H1 (cell line): ENCODE data around the gene IRF4. TPM values are rescaled to one million over a fixed set of nuclear protein-coding genes. Genes with fewer than 3 reads are reported as not detected.

ENCODE experiments used
- CTCF ChIA-PET: fragments of 300-600 bp; sonication (Branson Sonifier 250); formaldehyde crosslinking; loops from one replicate; lab custom pipeline; 2021; ENCODE audit not compliant: partially characterized antibody; lab: Charles Lee
- POLR2A ChIA-PET: fragments of 300-600 bp; sonication (Branson Sonifier 250); formaldehyde crosslinking; loops from one replicate; lab custom pipeline; 2021; ENCODE audit warnings: inconsistent platforms; ENCODE audit not compliant: partially characterized antibody; lab: Charles Lee
- DNase-seq, 2 experiments: peaks; one replicate each; pipeline versions ENCODE4 v3.0.0 to v3.0.0-alpha.2; 2010 to 2022; ENCODE audit warnings: low spot score in 2 of 2, low read depth in 1 of 2, mixed read lengths in 1 of 2
- FAIRE-seq: peaks from 2 replicates; lab custom pipeline; 2011; peaks lifted over from hg19 to GRCh38; lab: Jason Lieb, UNC
- H2AFZ ChIP-seq: 2 replicates; pipeline ENCODE4 v1.8.1; 2012; ENCODE audit warnings: low read length, inconsistent platforms
- H2AK5ac ChIP-seq: 2 replicates; pipeline ENCODE4 v1.6.1; 2013; ENCODE audit warnings: low read depth, low read length
- H2BK120ac ChIP-seq: replicated peaks from 2 replicates; pipeline ENCODE3; 2013; ENCODE audit warnings: low read depth, low read length, inconsistent platforms
- H2BK12ac ChIP-seq: 2 replicates; pipeline ENCODE4 v1.6.1; 2013; ENCODE audit warnings: low read depth, low read length
- H2BK15ac ChIP-seq: 2 replicates; pipeline ENCODE4 v1.6.1; 2013; ENCODE audit warnings: low read length
- H2BK20ac ChIP-seq: 2 replicates; pipeline ENCODE4 v1.6.1; 2013; ENCODE audit warnings: low read length
- H2BK5ac ChIP-seq: 2 replicates; pipeline ENCODE4 v1.6.1; 2013; ENCODE audit warnings: low read depth, low read length
- H3K14ac ChIP-seq: 2 replicates; pipeline ENCODE4 v1.6.1; 2013; ENCODE audit warnings: inconsistent platforms; ENCODE audit not compliant: insufficient read length
- H3K18ac ChIP-seq: 2 replicates; pipeline ENCODE4 v1.6.1; 2013; ENCODE audit warnings: low read length; ENCODE audit errors: extremely low read depth
- H3K23ac ChIP-seq: 2 replicates; pipeline ENCODE4 v1.6.1; 2013; ENCODE audit warnings: inconsistent platforms; ENCODE audit not compliant: insufficient read length
- H3K23me2 ChIP-seq: 2 replicates; pipeline ENCODE4 v1.6.1; 2013; ENCODE audit warnings: low read depth, low read length
- H3K27ac ChIP-seq: 2 replicates; pipeline ENCODE4 v1.6.1; 2011; ENCODE audit warnings: low read depth, low read length, inconsistent platforms
- H3K27me3 ChIP-seq, 4 experiments: replicated peaks in 1 of 4; 1 replicate in 1 of 4; 2 replicates in 3 of 4; pipeline versions ENCODE4 v1.6.1 to v1.8.1; 2011 to 2013; ENCODE audit warnings: low read length in 3 of 4, mild to moderate bottlenecking in 3 of 4, inconsistent platforms in 2 of 4, mixed read lengths in 2 of 4, moderate library complexity in 1 of 4; ENCODE audit not compliant: control insufficient read depth in 3 of 4, insufficient read depth in 3 of 4; ENCODE audit errors: extremely low read depth in 1 of 4
- H3K36me3 ChIP-seq, 4 experiments: 2 replicates each; pipeline versions ENCODE4 v1.6.1 to v1.8.1; 2011 to 2013; ENCODE audit warnings: mild to moderate bottlenecking in 4 of 4, low read length in 3 of 4, moderate library complexity in 2 of 4, control low read depth in 1 of 4, inconsistent platforms in 1 of 4; ENCODE audit not compliant: insufficient read depth in 4 of 4, control insufficient read depth in 2 of 4
- H3K4ac ChIP-seq: replicated peaks from 2 replicates; pipeline ENCODE3; 2013; ENCODE audit warnings: low read length, low read depth, mixed read lengths, inconsistent platforms; ENCODE audit not compliant: insufficient read length
- H3K4me1 ChIP-seq, 4 experiments: replicated peaks in 1 of 4; 1 replicate in 1 of 4; 2 replicates in 3 of 4; pipeline versions ENCODE4 v1.6.1 to v1.8.1; 2011 to 2013; ENCODE audit warnings: low read length in 3 of 4, inconsistent platforms in 2 of 4, mixed read lengths in 1 of 4; ENCODE audit not compliant: insufficient read depth in 4 of 4, control insufficient read depth in 3 of 4
- H3K4me2 ChIP-seq, 2 experiments: 2 replicates each; pipeline versions ENCODE4 v1.6.1 to v1.8.1; 2011 to 2013; ENCODE audit warnings: low read depth in 2 of 2, low read length in 2 of 2, control low read depth in 1 of 2, inconsistent platforms in 1 of 2, mild to moderate bottlenecking in 1 of 2; ENCODE audit not compliant: insufficient read depth in 1 of 2
- H3K4me3 ChIP-seq, 4 experiments: fragments of 200-600, 300-600 bp in 1 of 4; sonication (generic), shearing (Covaris generic), sonication (Bioruptor Twin) in 1 of 4; 2 replicates each; pipeline versions ENCODE4 v1.5.1 to v1.8.1; 2011 to 2016; ENCODE audit warnings: low read length in 4 of 4, low read depth in 3 of 4, control low read depth in 2 of 4, inconsistent platforms in 2 of 4, mild to moderate bottlenecking in 2 of 4, mixed read lengths in 1 of 4, moderate library complexity in 1 of 4; ENCODE audit not compliant: insufficient read depth in 2 of 4; ENCODE audit errors: extremely low read depth in 1 of 4
- H3K56ac ChIP-seq: replicated peaks from 2 replicates; pipeline ENCODE3; 2013; ENCODE audit warnings: low read depth, mild to moderate bottlenecking, mixed read lengths, low read length, inconsistent platforms; ENCODE audit not compliant: insufficient read length
- H3K79me1 ChIP-seq: 2 replicates; pipeline ENCODE4 v1.6.1; 2013; ENCODE audit warnings: low read depth, low read length, control low read depth
- H3K79me2 ChIP-seq, 2 experiments: 2 replicates each; pipeline versions ENCODE4 v1.6.1 to v1.8.1; 2012 to 2013; ENCODE audit warnings: low read length in 2 of 2, mild to moderate bottlenecking in 2 of 2, inconsistent platforms in 1 of 2; ENCODE audit not compliant: insufficient read depth in 2 of 2, control insufficient read depth in 1 of 2
- H3K9ac ChIP-seq, 4 experiments: replicated peaks in 1 of 4; 1 replicate in 1 of 4; 2 replicates in 3 of 4; pipeline versions ENCODE4 v1.6.1 to v1.8.1; 2011 to 2013; ENCODE audit warnings: low read depth in 3 of 4, low read length in 3 of 4, control low read depth in 2 of 4, mild to moderate bottlenecking in 2 of 4, moderate library complexity in 2 of 4, inconsistent platforms in 1 of 4; ENCODE audit errors: extremely low read depth in 1 of 4
- H3K9me3 ChIP-seq, 2 experiments: 2 replicates each; pipeline versions ENCODE4 v1.6.1 to v1.8.1; 2012 to 2013; ENCODE audit warnings: mild to moderate bottlenecking in 2 of 2, moderate library complexity in 2 of 2, control low read depth in 1 of 2, inconsistent platforms in 1 of 2, low read depth in 1 of 2, low read length in 1 of 2, mixed read lengths in 1 of 2; ENCODE audit not compliant: insufficient read depth in 2 of 2
- H4K20me1 ChIP-seq, 2 experiments: replicated peaks in 1 of 2; 2 replicates each; pipeline versions ENCODE3 to v1.8.1; 2011 to 2013; ENCODE audit warnings: inconsistent platforms in 2 of 2, low read length in 2 of 2, mild to moderate bottlenecking in 1 of 2; ENCODE audit not compliant: insufficient read depth in 2 of 2, control insufficient read depth in 1 of 2
- H4K5ac ChIP-seq: 2 replicates; pipeline ENCODE4 v1.6.1; 2013; ENCODE audit warnings: low read length, low read depth, mixed read lengths, inconsistent platforms; ENCODE audit not compliant: insufficient read length
- H4K8ac ChIP-seq: 2 replicates; pipeline ENCODE4 v1.8.0; 2013; ENCODE audit warnings: mild to moderate bottlenecking, moderate library complexity, low read length, inconsistent platforms; ENCODE audit not compliant: insufficient read depth; ENCODE audit errors: extremely low read depth
- H4K91ac ChIP-seq: replicated peaks from 2 replicates; pipeline ENCODE3; 2013; ENCODE audit warnings: low read length, mixed read lengths, inconsistent platforms; ENCODE audit not compliant: insufficient read length
- BRCA1 ChIP-seq: IDR thresholded peaks from 2 replicates; pipeline ENCODE4 v1.6.1; 2012; ENCODE audit warnings: low read depth, low read length, improper control_type of control experiment
- CBX5 ChIP-seq: fragments of 300-800, 300-1000 bp; sonication (generic); IDR thresholded peaks from 2 replicates; pipeline ENCODE4 v1.7.1; 2016; ENCODE audit warnings: antibody characterized with exemption, low read length, low read depth
- CHD2 ChIP-seq: IDR thresholded peaks from 2 replicates; pipeline ENCODE4 v1.6.1; 2012; ENCODE audit warnings: low read length, improper control_type of control experiment
- CTBP2 ChIP-seq: IDR thresholded peaks from 2 replicates; pipeline ENCODE4 v1.7.0; 2011; ENCODE audit warnings: borderline replicate concordance, mild to moderate bottlenecking, moderate library complexity, mixed read lengths, low read length; ENCODE audit not compliant: insufficient read depth, insufficient read length
- EZH2 ChIP-seq: fragments of 200-600 bp; sonication (generic); IDR thresholded peaks from 2 replicates; pipeline ENCODE4 v1.7.1; 2012; ENCODE audit warnings: low read depth, mild to moderate bottlenecking, moderate library complexity, low read length, inconsistent platforms; ENCODE audit not compliant: severe bottlenecking
- GTF2F1 ChIP-seq: IDR thresholded peaks from 2 replicates; pipeline ENCODE4 v1.6.1; 2012; ENCODE audit warnings: low read depth, low read length, improper control_type of control experiment, borderline replicate concordance
- MAFK ChIP-seq: IDR thresholded peaks from 2 replicates; pipeline ENCODE4 v1.6.1; 2012; ENCODE audit warnings: low read depth, mild to moderate bottlenecking, improper control_type of control experiment, low read length
- SIN3A ChIP-seq, 2 experiments: IDR thresholded peaks in 1 of 2; conservative IDR thresholded peaks in 1 of 2; 2 replicates each; pipeline ENCODE4 v1.6.1; 2011 to 2012; ENCODE audit warnings: low read length in 2 of 2, improper control_type of control experiment in 1 of 2, low read depth in 1 of 2, mild to moderate bottlenecking in 1 of 2
- SP1 ChIP-seq: IDR thresholded peaks from 2 replicates; pipeline ENCODE4 v1.6.1; 2011; ENCODE audit warnings: low read depth, low read length
- YY1 ChIP-seq: IDR thresholded peaks from 2 replicates; pipeline ENCODE4 v1.6.1; 2011; ENCODE audit warnings: low read depth, mild to moderate bottlenecking, low read length
- WGBS, 2 experiments: shearing (Covaris generic) in 1 of 2; methylation state at CpG; one replicate each; pipeline versions ENCODE4 v1.1.6 to v1.1.7; 2013 to 2015; ENCODE audit warnings: low lambda C conversion rate in 2 of 2, mixed read lengths in 2 of 2, inconsistent platforms in 1 of 2, low coverage in 1 of 2, missing lambda C conversion rate in 1 of 2; ENCODE audit not compliant: insufficient replicate concordance in 2 of 2, insufficient coverage in 1 of 2, insufficient read length in 1 of 2; ENCODE audit errors: extremely low coverage in 1 of 2, missing lambda C conversion rate in 1 of 2; 5-methylcytosine and 5-hydroxymethylcytosine counted together
- polyA plus RNA-seq, 7 experiments: library from polyadenylated mRNA; depleted of rRNA in 3 of 7; stranded (reverse) in 5 of 7; unstranded in 2 of 7; fragments of >200 nt in 5 of 7; fragments of 200-250 nt in 2 of 7; gene quantifications; 1 replicate in 5 of 7; 2 replicates in 1 of 7; 4 replicates in 1 of 7; pipeline versions ENCODE4 v1.2.1 to v1.2.3, GENCODE V29; 2011 to 2013; ENCODE audit warnings: missing spikeins in 2 of 7, mixed read lengths in 2 of 7
- total RNA-seq: library from RNA; stranded (reverse); fragmentation: NEBNext Ultra II Directional; extraction: Animal tissue kit (Norgen Biotek cat#: 25700); gene quantifications from 2 replicates; pipeline ENCODE4 v1.2.1, GENCODE V29; 2021
- TF ChIP-seq, protein P1 (sequence below): IDR thresholded peaks from 2 replicates; pipeline ENCODE4 v1.6.1; 2012; ENCODE audit warnings: inconsistent platforms
- TF ChIP-seq, protein P2 (sequence below): IDR thresholded peaks from 2 replicates; pipeline ENCODE4 v1.6.1; 2011; ENCODE audit warnings: low read depth, mild to moderate bottlenecking, low read length; ENCODE audit not compliant: insufficient read depth
- TF ChIP-seq, protein P3 (sequence below): IDR thresholded peaks from 2 replicates; pipeline ENCODE4 v1.6.1; 2011; ENCODE audit warnings: low read length, improper control_type of control experiment

The IRF4 gene
- total and polyA plus RNA-seq, 2 of the 8 experiments (the other 6 are each of a cell fraction or from before 2014, with no cell fraction given), result 0.77 to 2.1 TPM

DNA sequence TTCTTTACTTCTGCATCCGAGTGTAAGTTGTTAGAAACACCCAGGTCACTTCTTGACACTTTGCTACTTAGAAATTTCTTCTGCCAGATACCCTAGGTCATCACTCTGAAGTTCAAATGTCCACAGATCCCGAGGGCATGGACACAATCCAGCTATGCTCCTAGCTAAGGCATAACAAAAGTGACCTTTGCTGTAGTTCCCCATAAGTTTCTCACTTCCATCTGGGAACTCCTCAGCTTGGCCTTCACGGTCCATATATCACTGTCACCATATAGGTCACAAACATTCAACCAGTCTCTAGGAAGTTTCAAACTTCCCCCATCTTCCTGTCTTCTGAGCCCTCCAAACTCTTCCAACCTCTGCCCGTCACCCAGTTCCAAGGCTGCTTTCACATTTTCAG lies 65.3 kb downstream of the IRF4 start:
- Histone ChIP-seq H2AK5ac (no peak overlapping the region), H3K23me2 (no peaks in the 10 kb centered on the region), H3K4me2 (no peak overlapping the region), H4K20me1 (no peaks in the 10 kb centered on the region), H3K4me1 (peaks cover 0 to 4% (median 2%) of the 10 kb centered on the region in 4 experiments; a peak in 3 of 7 replicates), H3K23ac (no peak overlapping the region), H3K9me3 (no peaks in the 10 kb centered on the region), H2BK15ac (no peak overlapping the region), H4K5ac (no peak overlapping the region), H2BK120ac (no peak overlapping the region), H3K79me2 (no peaks in the 10 kb centered on the region), H3K27ac (no peak overlapping the region), H3K27me3 (no peaks in the 10 kb centered on the region), H4K8ac (no peak overlapping the region), H3K4ac (no peak overlapping the region), H2BK12ac (no peak overlapping the region), H3K9ac (no peak overlapping the region), H3K18ac (no peak overlapping the region), H3K14ac (no peak overlapping the region), H3K79me1 (no peaks in the 10 kb centered on the region), H3K36me3 (no peaks in the 10 kb centered on the region), H2AFZ (no peak overlapping the region), H4K91ac (no peak overlapping the region), H3K56ac (no peak overlapping the region), H2BK20ac (no peak overlapping the region), H3K4me3 (no peak overlapping the region), H2BK5ac (no peak overlapping the region)
- ChIA-PET POLR2A (no interaction called here), CTCF (no interaction called here)
- no peak for FAIRE-seq
- 84% methylated on average over 4 of the region's 4 CpGs; no CpG with 5 or more reads in 1 of the 2 experiments for whole genome bisulfite sequencing, 2 experiments
- DNase-seq, result peak in 1 of 2 experiments; percentile 19
- no peak for TF ChIP-seq BRCA1
- TF ChIP-seq YY1, result no peak
- TF ChIP-seq SP1, result no peak
- TF ChIP-seq, protein P1, sequence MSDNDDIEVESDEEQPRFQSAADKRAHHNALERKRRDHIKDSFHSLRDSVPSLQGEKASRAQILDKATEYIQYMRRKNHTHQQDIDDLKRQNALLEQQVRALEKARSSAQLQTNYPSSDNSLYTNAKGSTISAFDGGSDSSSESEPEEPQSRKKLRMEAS, result no peak
- TF ChIP-seq EZH2, result no peak
- TF ChIP-seq CHD2, result no peak
- no peak for TF ChIP-seq SIN3A (conservative IDR thresholded peaks at IDR 0.05 in 1 of 2, IDR thresholded peaks at IDR 0.05 in 1 of 2; ENCODE audit: low read depth in 1 of 2, low read length in 2 of 2)
- TF ChIP-seq, protein P2, sequence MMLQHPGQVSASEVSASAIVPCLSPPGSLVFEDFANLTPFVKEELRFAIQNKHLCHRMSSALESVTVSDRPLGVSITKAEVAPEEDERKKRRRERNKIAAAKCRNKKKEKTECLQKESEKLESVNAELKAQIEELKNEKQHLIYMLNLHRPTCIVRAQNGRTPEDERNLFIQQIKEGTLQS, result no peak
- TF ChIP-seq, protein P3, sequence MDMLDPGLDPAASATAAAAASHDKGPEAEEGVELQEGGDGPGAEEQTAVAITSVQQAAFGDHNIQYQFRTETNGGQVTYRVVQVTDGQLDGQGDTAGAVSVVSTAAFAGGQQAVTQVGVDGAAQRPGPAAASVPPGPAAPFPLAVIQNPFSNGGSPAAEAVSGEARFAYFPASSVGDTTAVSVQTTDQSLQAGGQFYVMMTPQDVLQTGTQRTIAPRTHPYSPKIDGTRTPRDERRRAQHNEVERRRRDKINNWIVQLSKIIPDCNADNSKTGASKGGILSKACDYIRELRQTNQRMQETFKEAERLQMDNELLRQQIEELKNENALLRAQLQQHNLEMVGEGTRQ, result no peak
- no peak for TF ChIP-seq CTBP2
- no peak for TF ChIP-seq CBX5
- TF ChIP-seq GTF2F1, result no peak
- no peak for TF ChIP-seq MAFK
